CD4-positive, alpha-beta T cell treated with Interferon alpha-2 for 1 hour (primary cell): ENCODE data around the gene LARP4B.
A peak's percentile ranks its signal among the peaks of the same experiment; 100 is the strongest.
"Not testable (repeated sequence)": the region's sequence is repeated elsewhere in the genome, so short reads cannot be mapped to it uniquely, and the experiment has no call there.

Experiments
- DNase-seq, 2 donors: peaks; one replicate each; pipeline ENCODE4 v3.0.0-alpha.2; 2020 to 2022

LARP4B gene

DNA sequence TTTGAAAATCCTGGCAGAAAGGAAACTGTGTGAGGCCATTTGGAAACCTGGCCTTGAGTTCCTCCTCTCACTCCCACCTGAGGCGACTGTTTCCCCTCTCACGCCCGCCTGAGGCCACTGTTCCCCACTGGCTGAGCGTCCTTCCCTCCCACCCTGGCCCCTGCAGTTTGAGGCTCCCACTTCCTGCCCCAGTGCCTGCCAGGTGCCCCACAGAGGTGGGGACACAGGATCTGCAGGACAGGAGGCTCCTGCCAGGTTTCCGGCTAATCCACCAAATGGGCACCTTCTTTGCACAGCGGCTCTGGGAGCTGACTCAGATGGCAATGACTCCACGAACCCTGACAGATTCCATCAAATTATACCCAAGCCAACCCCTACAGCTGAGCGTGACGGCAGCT is 24.3 kb upstream of the LARP4B start:
- no peak for DNase-seq

DNA sequence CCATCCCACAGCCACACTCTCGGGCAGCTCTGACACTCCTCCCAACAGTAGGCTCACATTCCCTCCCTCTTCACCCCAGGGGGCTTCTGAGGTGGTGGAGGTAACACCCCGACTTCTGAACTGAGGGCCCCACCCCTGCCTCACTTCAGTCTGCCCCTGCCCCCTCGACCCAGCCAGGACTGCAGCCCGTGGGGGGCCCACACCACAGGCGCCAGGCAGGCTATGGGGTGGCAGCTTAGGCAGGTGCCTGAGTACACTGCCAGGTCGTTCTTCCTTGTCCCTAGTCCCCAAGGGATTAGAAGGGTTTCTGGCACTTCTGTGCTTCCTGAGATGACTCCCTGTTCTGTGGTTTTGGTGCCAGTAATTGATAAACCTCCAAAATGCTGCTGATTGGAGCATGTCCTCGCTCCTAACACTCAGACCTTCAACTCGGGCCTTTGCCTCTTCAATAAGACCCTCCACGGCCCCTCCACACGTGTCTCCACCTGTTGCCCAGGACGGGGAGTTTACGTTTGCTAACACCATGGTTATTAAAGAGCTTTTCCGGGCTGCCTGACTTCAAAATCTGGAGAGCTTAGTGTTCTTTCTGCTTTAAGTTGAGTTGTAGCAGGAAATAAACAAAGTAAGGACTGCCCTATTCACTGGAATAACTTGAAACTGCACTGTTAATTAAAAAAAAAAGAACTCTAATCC is 23.8 kb upstream of the LARP4B start:
- DNase-seq: no peak

DNA sequence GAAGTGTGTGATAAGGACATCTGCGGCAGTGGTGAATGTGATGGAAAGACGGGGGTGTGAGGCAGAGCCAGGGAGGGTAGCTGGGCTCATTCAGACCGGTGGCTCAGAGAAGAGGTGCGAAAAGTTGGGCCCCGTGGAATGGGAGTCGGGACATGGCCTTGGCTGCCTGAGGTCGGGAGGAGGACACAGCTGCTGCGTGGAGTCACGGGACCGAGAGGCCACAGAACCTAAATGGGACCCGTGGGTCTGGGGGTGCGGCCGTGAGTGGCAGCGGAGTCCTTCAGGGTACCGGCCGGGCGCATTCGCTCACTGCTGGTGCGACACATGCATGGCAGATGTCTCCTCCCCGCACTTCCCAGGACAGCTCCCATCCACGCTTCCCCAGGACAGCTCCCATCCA is 22.9 kb upstream of the LARP4B start:
- no peak for DNase-seq

DNA sequence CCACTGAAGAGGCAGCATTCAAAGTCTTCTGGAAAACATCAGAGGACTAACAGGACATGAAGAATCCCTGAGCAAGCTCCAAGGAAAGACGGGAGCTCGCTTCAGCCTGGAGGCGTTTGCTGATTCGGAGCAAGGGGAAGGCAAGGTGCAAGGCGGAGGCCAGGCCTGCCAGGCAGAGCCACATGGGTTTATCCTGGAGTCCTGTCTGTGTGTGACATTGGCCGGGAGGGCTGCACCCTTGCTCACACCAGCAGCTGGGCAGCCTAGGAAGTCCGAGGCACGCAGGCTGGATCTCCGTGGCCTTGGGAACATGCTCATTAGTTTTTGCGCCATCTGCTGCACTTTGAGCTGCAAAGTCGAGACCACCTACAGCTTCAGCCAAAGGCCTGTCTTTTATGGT is 22.3 kb upstream of the LARP4B start:
- no peak for DNase-seq

DNA sequence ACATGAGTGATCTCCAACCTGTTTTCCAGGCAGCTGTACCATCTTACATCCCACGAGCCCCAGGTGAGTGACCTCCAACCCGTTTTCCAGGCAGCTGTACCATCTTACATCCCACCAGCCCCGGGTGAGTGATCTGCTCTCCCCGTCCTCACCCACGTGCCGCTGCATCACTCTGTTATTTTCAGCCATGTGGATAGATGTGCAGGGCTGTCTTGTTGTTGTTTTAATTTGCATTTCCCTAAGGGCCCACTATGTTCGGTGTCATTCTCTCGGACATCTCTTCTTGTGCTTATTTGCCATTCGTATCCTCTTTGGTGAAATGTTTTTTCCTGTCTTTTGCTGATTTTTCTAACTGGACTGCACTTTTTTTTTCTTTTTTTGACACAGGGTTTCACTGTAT is 17.9 kb upstream of the LARP4B start:
- DNase-seq: no peak

DNA sequence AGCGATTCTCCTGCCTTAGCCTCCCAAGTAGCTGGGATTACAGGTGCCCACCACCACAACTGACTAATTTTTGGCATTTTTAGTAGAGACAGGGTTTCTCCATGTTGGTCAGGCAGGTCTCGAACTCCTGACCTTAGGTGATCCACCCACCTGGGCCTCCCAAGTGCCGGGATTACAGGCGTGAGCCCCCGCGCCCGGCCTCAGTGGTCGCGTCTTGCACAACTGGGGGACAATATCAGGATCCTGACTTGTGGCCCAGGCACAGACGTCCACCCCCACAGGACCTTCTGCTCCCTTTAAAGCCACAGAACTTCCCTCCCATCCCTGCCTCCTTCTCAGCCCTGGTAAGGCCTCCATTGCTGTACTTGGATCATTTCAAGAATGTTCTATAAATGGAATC is 16.8 kb upstream of the LARP4B start:
- DNase-seq: no peak

DNA sequence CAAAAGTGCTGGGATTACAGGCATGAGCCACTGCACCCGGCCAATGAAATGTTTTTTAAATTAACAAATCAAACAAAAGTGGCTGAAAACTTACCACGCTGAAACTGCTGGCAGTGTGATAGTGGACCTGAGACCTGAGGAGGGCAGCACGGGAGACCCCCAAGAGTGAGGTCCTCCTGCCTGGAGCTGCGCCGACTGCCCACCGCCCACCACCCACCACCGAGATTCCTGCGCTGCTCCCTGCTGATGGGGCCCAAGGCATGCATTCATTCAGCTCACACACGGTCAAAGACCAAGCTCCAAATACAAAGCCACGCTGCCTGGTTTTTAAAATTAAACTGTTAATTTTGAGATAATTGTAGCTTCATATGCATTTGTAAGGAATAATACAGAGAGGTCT is 16.4 kb upstream of the LARP4B start:
- no peak for DNase-seq

DNA sequence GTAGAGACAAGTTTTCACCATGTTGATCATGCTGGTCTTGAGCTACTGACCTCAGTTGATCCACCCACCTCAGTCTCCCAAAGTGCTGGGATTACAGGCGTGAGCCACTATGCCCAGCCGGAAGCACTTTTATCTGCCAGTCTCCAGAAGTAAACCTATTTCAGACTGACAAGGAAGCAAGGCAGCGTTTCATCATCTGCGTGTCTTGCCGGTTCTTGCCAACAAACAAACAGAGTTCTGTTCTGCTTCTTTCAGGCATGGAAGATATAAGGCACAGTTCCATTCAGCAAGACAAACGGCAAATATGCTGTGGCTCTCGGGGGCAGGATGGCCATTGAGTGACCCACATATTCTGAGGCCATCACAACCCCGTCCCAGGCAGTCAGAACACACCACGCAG is 15.5 kb upstream of the LARP4B start:
- DNase-seq: no peak

DNA sequence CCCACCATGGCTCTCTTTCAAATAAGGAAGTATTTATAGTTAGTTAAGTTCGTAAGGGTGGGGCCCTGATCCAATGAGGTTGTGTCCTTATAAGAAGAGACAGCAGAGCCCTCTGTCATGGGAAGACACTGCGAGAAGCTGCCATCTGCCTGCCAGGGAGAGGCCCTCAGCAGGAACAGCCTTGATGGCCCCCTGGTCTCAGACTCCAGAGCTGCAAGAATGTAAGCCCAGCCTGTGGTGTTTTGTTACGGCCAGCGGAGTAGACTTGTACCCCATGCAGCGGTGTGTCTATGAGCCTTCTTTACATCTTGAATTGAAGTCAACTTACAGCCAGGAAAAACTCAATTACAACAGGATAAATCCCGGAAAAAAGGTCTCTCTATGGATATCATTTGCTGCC is 14.3 kb upstream of the LARP4B start:
- no peak for DNase-seq

DNA sequence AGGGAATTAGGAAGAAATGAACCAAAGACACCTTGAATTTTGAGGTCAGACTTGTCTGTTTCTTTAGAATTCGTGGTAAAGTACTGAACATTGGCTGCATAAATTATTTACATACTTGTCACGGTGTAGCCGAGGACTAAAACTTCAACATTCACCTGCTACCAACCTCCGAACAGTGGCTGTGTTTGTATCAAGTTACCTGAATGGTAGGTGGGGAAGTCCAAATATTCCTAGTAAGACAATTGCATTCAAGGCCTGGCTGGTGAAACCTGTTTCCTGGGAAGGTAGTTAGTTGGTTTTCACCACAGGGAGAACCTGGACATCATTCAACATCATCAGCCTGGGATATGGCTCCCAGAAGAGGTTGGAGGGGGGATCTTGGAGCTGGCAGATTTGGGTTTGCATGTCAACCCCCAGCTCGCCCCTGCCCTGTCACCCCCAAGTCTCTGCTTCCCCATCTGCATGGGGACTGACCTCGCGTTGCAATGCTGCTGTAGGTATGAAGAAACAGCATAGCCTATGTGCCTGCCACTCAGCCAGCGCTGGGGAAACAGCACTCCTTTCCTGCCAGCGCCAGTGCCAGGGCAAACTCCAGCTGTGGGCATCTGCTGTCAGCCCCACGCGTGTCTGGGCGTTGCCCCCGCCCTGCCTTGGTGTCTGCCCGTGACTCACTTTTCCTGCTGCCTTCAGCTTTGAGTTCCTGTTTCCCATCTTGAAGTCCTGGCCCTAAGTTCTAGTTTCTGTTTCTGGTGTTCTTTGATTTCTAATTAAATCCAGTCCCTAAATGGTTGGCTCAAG is 12.7 kb upstream of the LARP4B start:
- peak; percentile 45 to 81 for DNase-seq

DNA sequence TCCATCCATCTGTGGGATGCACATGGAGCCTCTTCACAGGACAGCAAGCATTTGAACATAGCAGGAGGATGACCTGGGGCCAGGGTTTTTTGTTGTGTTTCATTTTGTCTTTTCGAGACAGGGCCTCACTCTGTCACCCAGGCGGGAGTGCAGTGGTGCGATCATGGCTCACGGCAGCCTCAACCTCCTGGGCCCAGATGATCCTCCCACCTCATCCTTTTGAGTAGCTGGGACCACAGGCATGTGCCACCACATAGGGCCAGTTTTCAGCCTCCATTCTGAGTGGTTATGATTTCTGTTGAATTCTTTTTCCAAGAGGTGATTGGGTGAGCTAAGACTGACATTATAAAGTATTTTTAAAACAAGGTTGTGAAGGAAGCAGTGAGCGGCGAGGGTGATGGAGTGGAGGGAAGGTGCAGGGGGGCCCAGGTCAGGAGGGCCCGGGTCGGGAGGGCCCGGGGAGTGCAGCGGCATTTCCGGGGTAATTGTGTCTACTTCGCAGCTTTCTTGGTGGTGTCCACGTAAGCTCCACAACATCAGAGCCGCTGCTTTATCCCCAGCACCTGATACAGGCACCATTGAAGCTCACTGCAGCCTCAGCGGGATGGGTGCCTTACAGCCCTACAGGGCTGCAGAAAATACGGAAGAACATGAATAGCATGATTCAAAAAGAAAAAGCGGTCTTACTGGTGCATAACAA is 12.0 kb upstream of the LARP4B start:
- DNase-seq: no peak

DNA sequence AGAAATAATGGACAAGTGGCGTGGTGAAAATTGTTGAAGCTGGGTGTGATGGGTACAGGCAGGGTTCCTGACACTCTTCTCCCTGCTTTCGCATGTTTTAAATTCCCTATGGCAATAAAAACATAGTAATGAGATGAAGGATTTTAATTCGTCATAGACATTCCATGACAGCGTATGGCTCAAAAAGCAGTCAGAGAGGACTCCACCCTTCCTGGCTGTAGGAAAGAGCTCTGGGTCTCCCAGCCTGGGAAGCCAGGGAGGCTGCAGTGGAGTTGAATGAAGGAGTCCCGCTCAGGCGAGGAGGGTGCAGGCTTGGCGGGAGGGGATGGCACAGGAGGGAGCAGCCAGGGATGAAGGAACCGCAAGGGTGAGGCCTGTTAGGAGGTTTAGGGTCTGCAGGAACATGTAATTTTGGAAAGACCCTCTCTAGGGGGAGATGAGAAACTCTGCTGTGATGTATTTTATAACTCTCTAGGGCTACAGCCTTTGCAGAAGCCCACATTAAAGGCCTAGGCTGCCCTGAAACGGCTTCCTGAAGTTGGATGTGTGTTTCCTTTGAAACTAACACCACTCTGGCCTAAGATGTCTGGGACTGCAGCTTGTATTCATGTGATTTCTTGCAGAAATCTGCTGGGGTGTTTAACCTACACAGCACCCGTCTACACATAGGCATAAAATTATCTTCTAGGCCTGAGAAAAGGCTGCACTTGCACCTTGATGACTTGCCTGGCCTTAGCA is 7.6 kb upstream of the LARP4B start:
- no peak for DNase-seq

DNA sequence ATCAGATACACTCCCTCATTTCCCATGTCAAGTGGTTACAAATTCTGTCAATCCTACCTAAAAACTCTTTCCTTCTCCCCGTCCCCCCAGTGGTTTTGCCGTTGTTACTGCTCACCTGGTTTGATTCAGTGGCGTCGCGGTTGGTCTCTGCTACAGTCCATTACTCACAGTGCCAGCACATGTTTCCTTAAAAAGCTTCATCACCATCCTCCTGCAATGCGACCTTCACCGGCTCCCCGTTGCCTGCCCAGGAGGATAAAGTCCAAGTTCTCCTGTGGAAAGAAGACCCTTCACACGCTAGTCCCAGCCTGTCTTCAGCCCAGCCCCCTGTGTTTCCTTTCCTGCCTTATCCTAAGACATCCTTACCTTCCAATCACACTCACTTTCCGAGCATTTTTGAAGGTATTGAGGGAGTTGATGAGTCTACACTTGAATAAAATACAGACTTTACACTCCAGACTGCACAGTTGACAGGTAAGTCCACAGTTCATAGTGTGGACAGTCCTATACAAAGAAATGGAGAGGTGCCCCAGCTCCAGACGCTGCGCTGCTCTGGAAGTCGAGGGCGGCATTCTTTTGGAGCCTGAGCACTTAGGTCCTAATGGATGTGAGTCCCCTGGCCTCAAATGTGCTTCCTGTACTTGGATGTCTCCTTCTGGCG is 3.4 kb upstream of the LARP4B start:
- no peak for DNase-seq

DNA sequence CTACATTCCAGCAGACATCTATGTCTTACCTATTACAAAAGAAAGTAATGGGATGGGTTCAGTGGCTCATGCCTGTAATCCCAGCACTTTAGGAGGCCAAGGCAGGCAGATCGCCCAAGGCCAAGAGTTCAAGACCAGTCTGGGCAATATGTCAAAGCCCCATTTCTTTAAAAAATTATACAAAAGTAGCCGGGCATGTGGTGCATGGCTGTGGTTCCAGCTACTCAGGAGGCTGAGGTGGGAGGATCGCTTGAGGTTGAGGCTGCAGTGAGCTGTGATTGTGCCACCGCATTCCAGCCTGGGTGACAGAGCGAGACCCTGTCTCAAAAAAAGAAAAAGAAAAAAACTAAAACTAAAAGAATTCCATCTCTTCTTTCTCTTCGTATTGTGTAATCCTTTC is 2.7 kb upstream of the LARP4B start:
- DNase-seq: not testable (repeated sequence)

DNA sequence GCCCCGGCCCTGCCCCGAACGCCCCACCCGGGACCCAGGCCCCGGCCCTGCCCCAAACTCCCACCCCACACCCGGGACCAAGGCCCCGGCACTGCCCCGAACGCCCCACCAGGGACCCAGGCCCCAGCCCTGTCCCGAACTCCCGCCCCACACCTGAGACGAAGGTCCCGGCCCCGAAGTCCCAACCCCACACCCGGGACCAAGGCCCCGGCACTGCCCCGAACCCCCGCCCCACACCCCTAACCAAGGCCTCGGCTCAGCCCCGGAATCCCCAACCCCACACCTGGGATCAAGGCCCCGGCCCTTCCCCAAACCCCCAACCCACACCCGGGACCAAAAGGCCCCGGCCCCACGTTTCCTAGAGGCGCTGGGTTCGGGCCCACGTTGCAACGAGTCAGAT is 1.1 kb upstream of the LARP4B start:
- DNase-seq: no peak

DNA sequence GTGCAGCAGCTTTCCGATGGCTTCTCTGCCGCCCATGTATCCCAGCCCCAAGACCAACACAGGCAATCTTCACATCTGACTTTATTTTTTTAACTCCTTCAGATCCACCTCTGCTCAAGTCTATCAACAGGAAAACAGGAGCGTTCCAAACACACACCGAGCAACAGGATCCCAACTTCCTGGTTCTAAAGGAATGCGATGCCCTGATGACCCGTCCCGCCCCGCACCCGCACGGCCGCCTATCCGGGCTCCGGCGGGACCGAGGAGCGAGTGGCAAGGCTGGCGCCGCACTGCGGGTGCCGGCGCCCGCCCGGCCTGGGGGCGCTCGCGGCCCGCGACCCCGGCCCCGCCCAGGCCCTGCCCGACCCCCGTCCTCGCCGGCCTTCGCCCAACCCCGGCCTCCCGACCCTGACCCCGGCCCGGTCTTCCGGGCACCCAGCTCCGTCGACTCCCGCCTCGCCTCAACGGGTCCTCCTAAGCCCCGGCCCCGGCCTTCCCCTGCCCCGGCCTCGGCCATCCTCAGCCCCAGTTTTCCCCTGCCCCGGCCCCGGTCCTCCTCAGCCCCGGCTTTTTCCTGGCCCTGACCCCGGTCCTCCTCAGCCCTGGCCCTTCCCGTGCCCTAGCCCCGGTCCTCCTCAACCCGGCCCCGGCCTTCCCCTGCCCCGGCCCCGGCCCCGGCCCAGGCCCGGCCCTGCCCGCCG is 730 bp downstream of the LARP4B start:
- peak in 1 of 2 donors; percentile 26 for DNase-seq

DNA sequence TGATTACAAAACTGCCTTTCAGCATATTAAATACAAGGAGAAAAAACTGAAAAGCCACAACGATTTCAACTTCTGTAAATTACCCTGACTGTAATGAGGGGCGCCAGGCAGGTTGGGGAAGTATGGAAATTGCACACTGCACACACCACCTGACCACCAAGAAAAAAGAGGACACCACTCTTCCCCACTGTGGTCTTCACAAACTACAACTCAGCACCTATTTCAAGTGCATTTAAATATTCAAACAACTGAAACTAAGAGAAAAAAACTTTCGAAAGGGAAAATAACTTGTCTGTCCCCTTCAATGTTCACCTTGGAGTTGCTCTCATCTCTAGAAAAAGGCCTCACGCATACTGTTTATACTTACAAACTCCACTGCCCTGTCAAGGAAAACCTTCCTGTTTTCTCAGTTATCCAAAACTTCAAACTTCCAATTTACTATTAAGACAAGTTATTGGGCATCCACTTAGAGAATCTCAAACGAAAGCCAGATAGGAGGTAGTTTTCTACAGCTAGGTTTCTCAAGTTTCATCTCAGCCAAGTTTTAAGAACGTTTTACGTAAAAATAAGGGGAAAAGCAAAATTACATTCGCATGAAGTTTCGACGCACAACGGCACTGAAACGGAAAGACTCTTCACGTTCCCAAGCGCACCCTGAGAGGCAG is 1.4 kb downstream of the LARP4B start:
- DNase-seq: peak; percentile 14 to 21

DNA sequence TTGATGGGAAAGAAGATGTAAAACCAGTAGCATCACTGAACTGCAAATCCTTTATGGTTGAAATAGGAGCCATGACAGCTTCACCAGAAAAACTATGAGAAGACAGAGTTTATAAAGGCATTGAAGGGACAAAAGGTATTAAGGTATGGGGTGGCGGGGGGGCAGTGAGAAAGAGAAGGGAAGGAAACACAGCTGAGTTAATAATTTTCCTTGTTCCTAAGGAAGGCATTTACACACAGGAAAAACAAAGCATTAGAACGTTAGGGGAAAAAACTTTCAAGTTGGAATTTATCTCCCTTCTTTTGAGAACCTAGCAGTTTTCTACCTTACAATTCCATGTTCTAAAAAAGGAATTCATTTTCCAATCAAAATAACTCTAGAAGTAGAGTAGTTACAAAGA is 4.4 kb downstream of the LARP4B start:
- no peak for DNase-seq

DNA sequence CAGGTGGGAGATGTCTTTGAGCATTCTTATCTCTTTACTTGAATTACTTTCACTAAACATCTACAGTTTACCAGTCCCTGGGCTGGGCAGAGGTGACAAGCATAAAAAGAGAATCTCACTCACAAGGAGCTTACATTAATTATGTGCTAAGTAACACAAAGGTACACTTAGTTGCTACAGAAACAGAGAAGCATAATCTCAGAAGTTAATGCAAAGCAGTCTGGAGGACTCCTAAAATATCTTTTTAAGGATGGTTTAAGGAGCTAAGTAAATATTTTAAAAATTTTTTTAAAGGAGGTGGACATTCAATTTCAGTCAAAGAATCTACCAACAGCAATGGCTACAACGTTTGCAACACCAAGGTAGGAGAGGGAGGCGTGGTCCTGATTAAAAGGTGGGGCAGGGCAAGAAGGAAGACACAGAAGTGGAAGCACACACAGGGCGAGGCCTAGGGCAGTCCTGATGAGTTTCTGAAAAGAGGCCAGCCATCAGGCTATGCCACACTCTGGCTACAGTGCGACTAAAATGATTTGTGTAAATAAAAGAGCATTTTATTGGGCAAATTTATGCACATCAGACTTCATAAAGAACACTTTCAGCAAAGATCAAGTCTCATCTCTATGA is 5.3 kb downstream of the LARP4B start:
- DNase-seq: no peak

DNA sequence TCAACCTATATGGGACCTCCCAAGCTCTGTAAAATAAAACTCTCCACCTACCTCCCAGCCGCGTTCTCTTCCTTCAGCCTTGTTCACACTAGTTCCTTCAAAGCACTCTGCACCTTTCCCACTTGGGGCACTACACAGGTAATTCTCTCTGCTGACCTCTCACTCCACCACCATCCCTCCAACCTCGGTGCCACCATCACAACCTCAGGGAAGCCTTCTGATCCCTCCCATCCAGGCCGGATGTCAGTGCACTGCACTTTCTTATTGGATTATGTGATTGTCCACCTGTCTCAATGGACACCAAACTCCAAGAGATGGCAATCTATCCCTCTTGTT is 7.0 kb downstream of the LARP4B start:
- no peak for DNase-seq

DNA sequence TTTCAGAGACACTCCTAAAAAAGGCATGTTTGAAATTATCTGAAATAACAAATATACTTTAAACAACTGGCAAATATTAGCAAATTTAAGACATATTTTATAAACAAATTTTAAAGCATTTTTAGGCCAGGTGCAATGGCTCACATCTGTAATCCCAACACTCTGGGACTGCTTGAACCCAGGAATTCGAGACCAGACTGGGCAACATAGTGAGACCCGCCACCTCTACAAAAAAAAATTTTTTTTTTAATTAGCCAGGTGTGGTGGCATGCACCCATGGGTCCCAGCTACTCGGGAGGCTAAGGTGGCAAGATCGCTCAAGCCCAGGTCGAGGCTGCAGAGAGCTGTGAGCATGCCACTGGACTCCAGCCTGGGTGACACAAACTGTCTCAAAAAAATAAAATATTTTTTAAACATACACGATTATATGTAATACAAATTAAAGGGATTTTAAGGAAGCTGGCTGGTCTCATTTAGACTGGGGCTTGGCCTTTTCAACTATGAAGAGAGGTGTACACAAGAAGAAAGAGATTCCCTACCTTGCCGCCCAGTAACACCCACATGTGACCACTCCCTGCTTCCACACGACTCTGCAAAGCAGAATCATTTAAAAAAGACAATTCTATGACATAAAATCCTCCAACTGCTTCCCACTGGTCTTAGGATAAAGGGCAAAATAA is 7.5 kb downstream of the LARP4B start:
- DNase-seq: no peak
